ENCODE data around the gene BCAS1.

The BCAS1 gene

GRCh38 chr20:53925651-53926401 lies 144.6 kb downstream of the BCAS1 start:
- DNase-seq (ENCODE audit: low read depth in 1 of 2, low spot score in 1 of 2), result no peak
- H3K27me3 ChIP-seq (ENCODE audit: insufficient read depth, poor library complexity, severe bottlenecking), result no peaks in the 10 kb centered on the region
- TF ChIP-seq, protein P1, sequence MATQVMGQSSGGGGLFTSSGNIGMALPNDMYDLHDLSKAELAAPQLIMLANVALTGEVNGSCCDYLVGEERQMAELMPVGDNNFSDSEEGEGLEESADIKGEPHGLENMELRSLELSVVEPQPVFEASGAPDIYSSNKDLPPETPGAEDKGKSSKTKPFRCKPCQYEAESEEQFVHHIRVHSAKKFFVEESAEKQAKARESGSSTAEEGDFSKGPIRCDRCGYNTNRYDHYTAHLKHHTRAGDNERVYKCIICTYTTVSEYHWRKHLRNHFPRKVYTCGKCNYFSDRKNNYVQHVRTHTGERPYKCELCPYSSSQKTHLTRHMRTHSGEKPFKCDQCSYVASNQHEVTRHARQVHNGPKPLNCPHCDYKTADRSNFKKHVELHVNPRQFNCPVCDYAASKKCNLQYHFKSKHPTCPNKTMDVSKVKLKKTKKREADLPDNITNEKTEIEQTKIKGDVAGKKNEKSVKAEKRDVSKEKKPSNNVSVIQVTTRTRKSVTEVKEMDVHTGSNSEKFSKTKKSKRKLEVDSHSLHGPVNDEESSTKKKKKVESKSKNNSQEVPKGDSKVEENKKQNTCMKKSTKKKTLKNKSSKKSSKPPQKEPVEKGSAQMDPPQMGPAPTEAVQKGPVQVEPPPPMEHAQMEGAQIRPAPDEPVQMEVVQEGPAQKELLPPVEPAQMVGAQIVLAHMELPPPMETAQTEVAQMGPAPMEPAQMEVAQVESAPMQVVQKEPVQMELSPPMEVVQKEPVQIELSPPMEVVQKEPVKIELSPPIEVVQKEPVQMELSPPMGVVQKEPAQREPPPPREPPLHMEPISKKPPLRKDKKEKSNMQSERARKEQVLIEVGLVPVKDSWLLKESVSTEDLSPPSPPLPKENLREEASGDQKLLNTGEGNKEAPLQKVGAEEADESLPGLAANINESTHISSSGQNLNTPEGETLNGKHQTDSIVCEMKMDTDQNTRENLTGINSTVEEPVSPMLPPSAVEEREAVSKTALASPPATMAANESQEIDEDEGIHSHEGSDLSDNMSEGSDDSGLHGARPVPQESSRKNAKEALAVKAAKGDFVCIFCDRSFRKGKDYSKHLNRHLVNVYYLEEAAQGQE (IDR thresholded peaks at IDR 0.05; ENCODE audit: insufficient replicate concordance, low read depth), result no peak
- peak overlapping the region; percentile 86 for H3K27ac ChIP-seq (replicated peaks)
- H3K4me3 ChIP-seq (replicated peaks; ENCODE audit: insufficient read depth, low read length), result no peak overlapping the region

DNA sequence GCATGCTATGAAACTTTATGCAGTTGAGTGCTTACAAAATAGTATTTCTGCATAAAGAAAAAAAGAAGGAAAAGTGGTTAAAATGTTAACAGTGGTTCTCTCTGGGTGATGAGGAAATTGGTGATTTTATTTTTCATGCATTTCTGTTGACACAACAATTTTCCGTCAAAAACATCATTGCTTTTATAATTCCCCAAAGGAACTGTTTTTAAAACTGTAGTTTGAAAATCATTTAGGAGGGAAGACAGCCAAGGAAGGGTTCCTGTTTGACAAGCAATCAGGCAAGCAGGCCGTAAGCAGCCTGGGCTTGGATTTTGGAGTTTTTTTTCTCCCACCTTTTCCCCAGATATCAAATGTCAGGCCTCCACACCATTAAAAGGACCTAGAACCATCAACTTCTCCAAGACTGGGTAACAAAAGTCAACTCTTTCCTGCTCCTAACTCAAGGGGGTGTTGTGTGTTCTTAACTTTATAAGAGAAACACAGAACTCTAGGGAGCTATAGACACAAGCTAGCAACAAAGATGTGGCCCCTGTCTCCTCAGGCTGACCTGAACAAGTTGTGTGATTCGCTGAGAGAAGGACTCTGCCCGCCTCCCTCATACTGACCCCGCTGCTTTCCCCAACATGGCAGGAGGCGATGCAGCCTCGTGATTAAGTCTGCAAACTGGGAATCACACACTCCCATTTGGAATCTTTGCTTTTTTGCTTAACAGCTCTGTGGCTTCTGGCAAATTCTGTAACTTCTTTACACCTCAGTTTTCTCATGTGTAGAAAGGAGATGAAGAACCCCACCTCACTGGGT lies 146.6 kb downstream of the BCAS1 start:
- H3K27me3 ChIP-seq (ENCODE audit: insufficient read depth, poor library complexity, severe bottlenecking), result no peaks in the 10 kb centered on the region
- no peak overlapping the region for H3K4me3 ChIP-seq (replicated peaks; ENCODE audit: insufficient read depth, low read length)
- peak overlapping the region; percentile 86 for H3K27ac ChIP-seq (replicated peaks)
- no peak for DNase-seq (ENCODE audit: low read depth in 1 of 2, low spot score in 1 of 2)
- TF ChIP-seq SPI1 (IDR thresholded peaks at IDR 0.05; ENCODE audit: borderline replicate concordance, low read depth), result no peak
- TF ChIP-seq GABPA (IDR thresholded peaks at IDR 0.05; ENCODE audit: low read depth), result no peak
- TF ChIP-seq CTCF (IDR thresholded peaks at IDR 0.05; ENCODE audit: insufficient read depth, low read length), result no peak
- no peak for TF ChIP-seq POLR2AphosphoS5 (IDR thresholded peaks at IDR 0.05; ENCODE audit: low read depth)
- TF ChIP-seq, protein P1 (IDR thresholded peaks at IDR 0.05; ENCODE audit: insufficient replicate concordance, low read depth), result no peak

- DNase-seq (ENCODE audit: low read depth in 1 of 2, low spot score in 1 of 2), result peak; percentile 84 to 92
- H3K4me3 ChIP-seq (replicated peaks; ENCODE audit: insufficient read depth, low read length), result no peak overlapping the region
- H3K27ac ChIP-seq (replicated peaks), result peak overlapping the region; percentile 86
- H3K27me3 ChIP-seq (ENCODE audit: insufficient read depth, poor library complexity, severe bottlenecking), result no peaks in the 10 kb centered on the region
- TF ChIP-seq CTCF (IDR thresholded peaks at IDR 0.05; ENCODE audit: insufficient read depth, low read length), result no peak
- TF ChIP-seq, protein P1 (IDR thresholded peaks at IDR 0.05; ENCODE audit: insufficient replicate concordance, low read depth), result peak; percentile 42
- TF ChIP-seq POLR2AphosphoS5 (IDR thresholded peaks at IDR 0.05; ENCODE audit: low read depth), result peak; percentile 63; the same call in 1 of the 2 replicates
- no peak for TF ChIP-seq GABPA (IDR thresholded peaks at IDR 0.05; ENCODE audit: low read depth)
- peak; percentile 98 for TF ChIP-seq SPI1 (IDR thresholded peaks at IDR 0.05; ENCODE audit: borderline replicate concordance, low read depth)
Measured at GRCh38 chr20:53922901-53923314, 147.5 kb downstream of the BCAS1 start.
